VCaP (cell line): ENCODE data around the gene RNF19B.
"Not testable (repeated sequence)": the region's sequence is repeated elsewhere in the genome, so short reads cannot be mapped to it uniquely, and the experiment has no call there.

Experiments
- H3K27ac ChIP-seq: fragments of 450-650 bp; 2 replicates; pipeline ENCODE4 v1.5.1; 2017
- TF ChIP-seq, protein P1 (sequence below): fragments of 450-650 bp; conservative IDR thresholded peaks from 2 replicates; pipeline ENCODE4 v1.5.1; 2017; ENCODE audit warnings: mild to moderate bottlenecking, moderate library complexity

Gene RNF19B

DNA sequence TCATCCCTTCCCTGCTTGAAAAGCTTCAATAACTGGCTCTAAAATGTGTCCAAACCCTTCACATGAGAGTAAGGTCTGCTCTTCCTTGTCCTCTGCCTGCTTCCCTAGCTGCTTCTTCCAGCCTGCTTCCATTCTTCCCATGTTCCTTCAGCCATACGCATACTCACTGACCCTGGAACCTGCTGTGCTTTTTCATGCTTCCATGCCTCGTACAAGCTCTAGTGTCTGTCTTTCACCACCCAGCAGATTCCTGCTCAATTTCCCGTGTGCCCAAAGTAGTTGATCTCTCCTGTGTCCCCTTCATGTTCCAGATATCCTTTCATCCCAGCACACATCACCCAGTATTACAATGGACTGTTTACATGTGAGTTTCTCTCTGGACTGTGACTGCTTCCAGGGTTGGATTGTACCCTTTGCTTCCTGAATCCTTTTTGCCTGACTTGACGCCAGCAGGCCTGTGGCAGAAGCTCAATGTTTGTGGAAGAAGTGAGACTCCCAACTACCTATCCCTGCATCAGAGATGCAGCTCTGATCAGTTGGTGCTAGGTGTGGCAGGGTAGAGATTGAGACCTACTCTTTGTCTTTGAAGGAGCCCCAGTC is 35.9 kb upstream of the RNF19B start:
- no peak overlapping the region for H3K27ac ChIP-seq
- TF ChIP-seq, protein P1, sequence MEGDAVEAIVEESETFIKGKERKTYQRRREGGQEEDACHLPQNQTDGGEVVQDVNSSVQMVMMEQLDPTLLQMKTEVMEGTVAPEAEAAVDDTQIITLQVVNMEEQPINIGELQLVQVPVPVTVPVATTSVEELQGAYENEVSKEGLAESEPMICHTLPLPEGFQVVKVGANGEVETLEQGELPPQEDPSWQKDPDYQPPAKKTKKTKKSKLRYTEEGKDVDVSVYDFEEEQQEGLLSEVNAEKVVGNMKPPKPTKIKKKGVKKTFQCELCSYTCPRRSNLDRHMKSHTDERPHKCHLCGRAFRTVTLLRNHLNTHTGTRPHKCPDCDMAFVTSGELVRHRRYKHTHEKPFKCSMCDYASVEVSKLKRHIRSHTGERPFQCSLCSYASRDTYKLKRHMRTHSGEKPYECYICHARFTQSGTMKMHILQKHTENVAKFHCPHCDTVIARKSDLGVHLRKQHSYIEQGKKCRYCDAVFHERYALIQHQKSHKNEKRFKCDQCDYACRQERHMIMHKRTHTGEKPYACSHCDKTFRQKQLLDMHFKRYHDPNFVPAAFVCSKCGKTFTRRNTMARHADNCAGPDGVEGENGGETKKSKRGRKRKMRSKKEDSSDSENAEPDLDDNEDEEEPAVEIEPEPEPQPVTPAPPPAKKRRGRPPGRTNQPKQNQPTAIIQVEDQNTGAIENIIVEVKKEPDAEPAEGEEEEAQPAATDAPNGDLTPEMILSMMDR: no peak

DNA sequence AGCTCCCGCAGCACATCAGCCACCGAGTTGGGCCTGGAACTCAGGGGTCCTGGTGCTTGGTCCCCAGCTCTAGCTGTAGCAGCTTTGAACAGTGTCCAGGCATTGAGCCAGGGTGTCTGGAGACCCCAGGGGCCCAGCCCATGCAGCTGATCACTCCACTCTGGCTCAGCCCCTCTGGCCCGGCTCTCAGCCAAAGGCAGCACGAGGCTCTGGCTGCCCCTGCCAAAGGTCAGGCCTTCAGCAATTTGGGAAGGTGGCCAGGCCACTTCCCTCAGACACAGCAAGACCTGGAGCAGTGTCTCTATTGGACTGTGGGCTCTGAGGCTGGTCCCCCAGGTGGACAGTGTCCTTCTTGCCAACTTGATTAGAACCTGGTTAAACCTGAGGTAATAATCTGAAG is 34.4 kb upstream of the RNF19B start:
- TF ChIP-seq, protein P1: no peak
- H3K27ac ChIP-seq: no peak overlapping the region

DNA sequence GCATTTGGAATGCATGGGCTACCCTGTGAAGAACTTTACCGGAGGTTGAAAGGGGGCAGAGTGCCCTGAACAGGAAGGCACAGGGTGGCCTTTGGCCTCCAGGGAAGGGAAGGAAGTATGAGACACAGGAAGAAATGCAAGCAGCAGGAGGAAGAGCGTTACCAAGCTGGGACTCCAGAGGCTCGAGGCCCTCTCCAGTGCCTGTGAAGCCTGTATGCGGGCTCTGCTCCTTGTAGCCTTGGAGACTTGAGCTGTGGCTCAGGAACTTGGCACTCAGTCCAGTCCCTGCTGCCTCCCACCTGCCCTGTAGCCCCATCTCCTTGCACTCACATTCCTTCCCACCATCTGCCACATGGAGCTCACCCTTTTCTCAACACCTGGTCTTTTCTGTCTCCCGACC is 33.5 kb upstream of the RNF19B start:
- TF ChIP-seq, protein P1: no peak
- H3K27ac ChIP-seq: no peak overlapping the region

DNA sequence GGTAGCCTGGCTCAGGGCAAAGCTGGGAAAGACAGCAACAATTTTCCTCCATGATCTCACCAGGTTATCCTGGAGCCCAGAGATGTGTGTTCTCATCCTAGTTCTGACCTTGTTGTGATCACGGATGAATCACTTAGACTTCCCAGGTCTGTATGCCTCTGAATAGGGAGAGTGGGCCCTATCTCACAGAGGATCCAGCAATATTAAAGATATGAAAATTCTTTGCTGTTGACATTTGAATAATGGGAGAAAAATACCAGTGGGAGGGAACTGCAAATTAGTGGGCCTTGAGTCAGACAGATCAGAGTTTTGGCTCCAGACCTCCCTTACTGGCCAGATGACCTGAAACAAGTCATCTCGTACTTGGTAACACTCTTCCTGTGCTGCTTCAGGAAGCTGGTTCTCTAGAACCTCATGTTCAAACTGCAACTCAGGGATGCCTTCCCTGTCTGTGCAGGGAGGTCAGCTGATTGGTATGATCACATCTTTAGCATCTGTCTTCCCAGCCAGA is 32.8 kb upstream of the RNF19B start:
- TF ChIP-seq, protein P1: no peak
- H3K27ac ChIP-seq: no peak overlapping the region

DNA sequence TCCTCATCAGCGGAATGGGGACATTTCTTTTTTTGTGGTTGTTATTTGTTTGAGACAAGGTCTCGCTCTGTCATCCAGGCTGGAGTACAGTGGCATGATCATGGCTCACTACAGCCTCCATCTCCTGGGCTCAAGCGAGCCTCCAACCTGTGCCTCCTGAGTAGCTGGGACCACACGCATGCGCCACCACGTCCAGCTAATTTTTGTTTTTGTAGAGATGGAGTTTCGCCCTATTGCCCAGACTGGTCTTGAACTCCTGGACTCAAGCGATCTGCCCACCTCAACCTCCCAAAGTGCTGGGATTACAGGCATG is 28.7 kb upstream of the RNF19B start:
- H3K27ac ChIP-seq: not testable (repeated sequence)

DNA sequence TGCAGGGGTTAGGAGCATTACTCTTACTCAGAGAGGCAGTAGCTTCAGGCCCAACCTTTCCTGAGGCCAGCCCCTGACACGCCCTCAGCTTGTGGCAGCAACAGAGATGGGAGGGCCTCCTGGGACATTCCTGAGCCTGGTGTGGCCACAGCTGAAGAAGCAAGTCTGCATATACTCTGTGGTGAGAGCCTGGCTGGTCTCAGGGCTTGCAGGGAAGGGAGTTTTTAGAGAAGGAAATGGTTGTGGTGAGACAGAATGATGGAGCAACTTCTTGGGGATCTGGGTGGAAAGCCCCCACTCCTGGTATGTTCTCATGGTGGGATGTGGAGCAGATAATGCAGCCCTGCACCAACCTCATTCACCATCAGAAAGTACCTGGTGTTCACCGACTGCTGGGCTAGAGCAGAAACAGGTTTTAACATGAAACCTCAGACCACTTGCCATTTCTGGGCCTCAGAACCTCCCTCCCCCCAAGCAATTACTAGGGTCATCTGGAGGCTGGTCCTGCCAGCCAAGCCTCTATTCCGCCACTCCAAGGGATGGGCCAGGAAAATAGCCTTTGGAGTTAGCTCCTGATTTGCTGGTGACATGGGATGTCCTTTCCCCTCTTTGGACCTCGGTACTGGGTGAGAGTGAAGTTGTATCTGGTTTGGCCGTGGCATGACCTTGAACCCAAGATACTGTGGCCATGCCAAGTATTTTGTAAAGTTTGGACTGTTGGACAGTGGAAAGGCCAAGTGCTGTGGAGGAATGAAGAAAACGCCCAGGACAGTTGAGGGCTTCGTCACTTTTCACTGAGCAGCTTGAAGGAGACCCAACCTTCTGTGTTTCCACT is 28.1 kb upstream of the RNF19B start:
- TF ChIP-seq, protein P1: no peak
- H3K27ac ChIP-seq: no peak overlapping the region

DNA sequence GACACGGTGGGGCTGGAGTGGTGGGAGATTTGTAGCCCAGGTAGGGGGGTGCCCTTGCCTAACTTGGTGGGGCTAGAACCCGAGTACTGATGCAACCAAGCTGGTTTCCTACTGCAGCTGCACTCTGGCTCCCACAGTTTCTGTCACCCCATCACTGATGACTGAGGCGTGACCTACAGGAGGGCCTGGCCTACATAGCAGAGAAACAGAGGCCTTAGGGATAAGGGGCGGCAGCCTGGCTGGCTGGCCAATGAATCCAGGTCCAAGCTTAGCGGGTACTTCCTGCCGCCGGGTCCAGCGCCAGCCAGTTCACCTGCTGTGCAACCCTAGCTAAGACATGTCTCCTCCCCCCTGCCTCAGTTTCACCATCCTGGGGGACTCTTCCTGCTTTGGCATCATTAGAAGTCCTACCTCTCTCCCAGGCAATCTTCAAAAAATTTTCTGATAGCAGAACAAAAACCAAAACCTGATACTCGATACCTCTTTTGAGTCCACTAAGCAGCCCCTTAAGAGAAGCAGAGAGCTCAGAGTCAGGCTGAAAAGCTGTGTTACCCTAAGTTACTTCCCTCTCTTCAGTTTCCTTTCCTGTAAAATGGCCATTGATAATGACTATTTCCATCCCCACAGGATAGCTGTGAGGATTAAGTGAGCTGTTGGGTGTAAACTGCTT is 27.3 kb upstream of the RNF19B start:
- H3K27ac ChIP-seq: no peak overlapping the region
- TF ChIP-seq, protein P1: no peak
